GM21737 (cell line): ENCODE results near the gene SCEL.

Experiments
- ATAC-seq: cut with Tn5 transposase; IDR thresholded peaks from one replicate; pipeline ENCODE4 v1.9.1; 2021; ENCODE audit warnings: mild to moderate bottlenecking, moderate library complexity; ENCODE audit not compliant: unreplicated experiment

SCEL gene

GRCh38 chr13:77548594-77548993 is 13.1 kb downstream of the SCEL start:
- ATAC-seq: no peak

GRCh38 chr13:77554069-77554468 is 18.6 kb downstream of the SCEL start:
- no peak for ATAC-seq

GRCh38 chr13:77555246-77555645 is 19.7 kb downstream of the SCEL start:
- ATAC-seq: no peak

GRCh38 chr13:77558016-77558415 is 22.5 kb downstream of the SCEL start:
- ATAC-seq: no peak

GRCh38 chr13:77563111-77563510 is 27.6 kb downstream of the SCEL start:
- no peak for ATAC-seq

GRCh38 chr13:77565635-77566034 is 30.1 kb downstream of the SCEL start:
- ATAC-seq: no peak

GRCh38 chr13:77571956-77572355 is 36.5 kb downstream of the SCEL start:
- no peak for ATAC-seq

- no peak for ATAC-seq
These were observed 38.6 kb downstream of the SCEL start for GRCh38 chr13:77574096-77574495.

GRCh38 chr13:77579959-77580358 is 44.5 kb downstream of the SCEL start:
- no peak for ATAC-seq

GRCh38 chr13:77580748-77581147 is 45.2 kb downstream of the SCEL start:
- ATAC-seq: no peak

GRCh38 chr13:77583581-77583980 is 48.1 kb downstream of the SCEL start:
- ATAC-seq: peak; percentile 57

GRCh38 chr13:77584106-77584505 is 48.6 kb downstream of the SCEL start:
- no peak for ATAC-seq

GRCh38 chr13:77595166-77595810 is 59.8 kb downstream of the SCEL start:
- no peak for ATAC-seq

- ATAC-seq: no peak
These were observed 61.3 kb downstream of the SCEL start for GRCh38 chr13:77596777-77597176.

GRCh38 chr13:77599351-77599750 is 63.8 kb downstream of the SCEL start:
- ATAC-seq: no peak

GRCh38 chr13:77600701-77601100 is 65.2 kb downstream of the SCEL start:
- ATAC-seq: no peak

- no peak for ATAC-seq
These were observed 75.6 kb downstream of the SCEL start for GRCh38 chr13:77611068-77611467.

GRCh38 chr13:77616027-77616426 is 80.5 kb downstream of the SCEL start:
- no peak for ATAC-seq

- no peak for ATAC-seq
These were observed 84.1 kb downstream of the SCEL start for GRCh38 chr13:77619655-77620054.

GRCh38 chr13:77620138-77620537 is 84.6 kb downstream of the SCEL start:
- ATAC-seq: no peak

- ATAC-seq: no peak
These were observed 88.3 kb downstream of the SCEL start for GRCh38 chr13:77623806-77624205.

- ATAC-seq: no peak
These were observed 92.7 kb downstream of the SCEL start for GRCh38 chr13:77628170-77628569.

- no peak for ATAC-seq
These were observed 102.1 kb downstream of the SCEL start for GRCh38 chr13:77637588-77637987.
